Fibroblast of skin of back (primary cell): ENCODE data around the gene RNF6. TPM values are rescaled to one million over a fixed set of nuclear protein-coding genes. Genes with fewer than 3 reads are reported as not detected.
"Not testable (repeated sequence)": the region's sequence is repeated elsewhere in the genome, so short reads cannot be mapped to it uniquely, and the experiment has no call there.

Source experiments
- DNase-seq: peaks from one replicate; pipeline ENCODE4 v3.0.0-alpha.2; 2013
- polyA plus RNA-seq, 2 experiments: library from polyadenylated mRNA; unstranded; fragments of 120-200 nt; gene quantifications; one replicate each; pipeline ENCODE4 v1.2.1, GENCODE V29; 2013; ENCODE audit not compliant: insufficient read length in 2 of 2

The RNF6 gene
- 31.4 TPM for polyA plus RNA-seq (2013, experiment 1 of 2; ENCODE audit: insufficient read length)
- polyA plus RNA-seq (2013, experiment 2 of 2; ENCODE audit: insufficient read length), result 25.9 TPM

GRCh38 chr13:26221721-26222519 lies at the start of gene RNF6:
Gene RNF6, minus strand, starts transcription at chr13:26222314. Its CDS starts 2,665 bp downstream, at chr13:26219649.
- DNase-seq, result peak; percentile 100

GRCh38 chr13:26270707-26271106 lies 48.6 kb upstream of the RNF6 start:
- no peak for DNase-seq

GRCh38 chr13:26266311-26266710 lies 44.2 kb upstream of the RNF6 start:
- DNase-seq, result no peak

GRCh38 chr13:26262156-26262555 lies 40.0 kb upstream of the RNF6 start:
- DNase-seq, result no peak

GRCh38 chr13:26259634-26260033 lies 37.5 kb upstream of the RNF6 start:
- no peak for DNase-seq

- no peak for DNase-seq
These were observed 34.9 kb upstream of the RNF6 start for GRCh38 chr13:26257049-26257448.

GRCh38 chr13:26255691-26256277 lies 33.7 kb upstream of the RNF6 start:
- DNase-seq, result peak; percentile 17

GRCh38 chr13:26255115-26255514 lies 33.0 kb upstream of the RNF6 start:
- no peak for DNase-seq

GRCh38 chr13:26254583-26255111 lies 32.5 kb upstream of the RNF6 start:
- DNase-seq, result peak; percentile 34

GRCh38 chr13:26253787-26254582 lies 31.9 kb upstream of the RNF6 start, which contains the start of gene CDK8:
Gene CDK8, plus strand, starts transcription at chr13:26254129. Its CDS starts 513 bp downstream, at chr13:26254642.
- peak; percentile 96 for DNase-seq

- DNase-seq, result no peak
These were observed 31.2 kb upstream of the RNF6 start for GRCh38 chr13:26253262-26253786.

- DNase-seq, result not testable (repeated sequence)
These were observed 29.9 kb upstream of the RNF6 start for GRCh38 chr13:26252006-26252405.

- no peak for DNase-seq
These were observed 27.4 kb upstream of the RNF6 start for GRCh38 chr13:26249551-26249950.

- no peak for DNase-seq
These were observed 25.5 kb upstream of the RNF6 start for GRCh38 chr13:26247608-26248007.

GRCh38 chr13:26247011-26247410 lies 24.9 kb upstream of the RNF6 start:
- DNase-seq, result no peak

- DNase-seq, result no peak
These were observed 24.0 kb upstream of the RNF6 start for GRCh38 chr13:26246154-26246553.

- DNase-seq, result no peak
These were observed 14.2 kb upstream of the RNF6 start for GRCh38 chr13:26236296-26236695.

GRCh38 chr13:26230703-26231102 lies 8.6 kb upstream of the RNF6 start:
- DNase-seq, result no peak

- no peak for DNase-seq
These were observed 7.0 kb upstream of the RNF6 start for GRCh38 chr13:26229080-26229615.

GRCh38 chr13:26228096-26228495 lies 6.0 kb upstream of the RNF6 start:
- DNase-seq, result no peak

GRCh38 chr13:26227166-26227971 lies 5.3 kb upstream of the RNF6 start:
- DNase-seq, result no peak
